Liver (tissue), 3 donors: Measurements from ENCODE around the gene CUX1.

Experiments used
- ATF3 ChIP-seq: IDR thresholded peaks from 2 replicates; pipeline ENCODE4 v1.6.1; 2016; ENCODE audit warnings: antibody characterized with exemption
- CTCF ChIP-seq: fragments of 150-350 bp; IDR thresholded peaks from 2 replicates; pipeline ENCODE4 v1.5.1; 2017; ENCODE audit warnings: improper control_type of control experiment, low read depth, low read length; ENCODE audit not compliant: missing input control
- FOXA1 ChIP-seq: IDR thresholded peaks from 2 replicates; pipeline ENCODE4 v1.6.1; 2016; ENCODE audit warnings: antibody characterized with exemption
- GABPA ChIP-seq, 2 donors: IDR thresholded peaks in 1 of 2; conservative IDR thresholded peaks in 1 of 2; 2 replicates each; pipeline ENCODE4 v1.6.1; 2016; ENCODE audit warnings: antibody characterized with exemption in 2 of 2, mild to moderate bottlenecking in 1 of 2, moderate library complexity in 1 of 2
- NR2F2 ChIP-seq: IDR thresholded peaks from 2 replicates; pipeline ENCODE4 v1.6.1; 2016; ENCODE audit warnings: antibody characterized with exemption
- RAD21 ChIP-seq, 2 donors: IDR thresholded peaks; 2 replicates each; pipeline ENCODE4 v1.6.1; 2016; ENCODE audit warnings: antibody characterized with exemption in 2 of 2, mild to moderate bottlenecking in 2 of 2
- SP1 ChIP-seq: IDR thresholded peaks from 2 replicates; pipeline ENCODE4 v1.6.1; 2018; ENCODE audit warnings: antibody characterized with exemption, mild to moderate bottlenecking
- TAF1 ChIP-seq: conservative IDR thresholded peaks from 2 replicates; pipeline ENCODE4 v1.6.1; 2016; ENCODE audit warnings: antibody characterized with exemption, mild to moderate bottlenecking
- YY1 ChIP-seq: IDR thresholded peaks from 2 replicates; pipeline ENCODE4 v1.6.1; 2016; ENCODE audit warnings: antibody characterized with exemption, mild to moderate bottlenecking
- ZBTB33 ChIP-seq: IDR thresholded peaks from 2 replicates; pipeline ENCODE4 v1.6.1; 2016; ENCODE audit warnings: antibody characterized with exemption
- donor health status: healthy.
- donor health status: healthy.

GRCh38 chr7:102069931-102070629, 252.7 kb downstream of the CUX1 start:
- TF ChIP-seq CTCF (no peak), SP1 (no peak), NR2F2 (no peak), GABPA (IDR thresholded peaks at IDR 0.05 in 1 of 2, conservative IDR thresholded peaks at IDR 0.05 in 1 of 2) (no peak), YY1 (no peak), RAD21 (IDR thresholded peaks at IDR 0.05) (no peak), ZBTB33 (no peak), TAF1 (no peak), ATF3 (no peak), FOXA1 (no peak)
